HepG2 (cell line): Measurements from ENCODE around the gene RNF126. TPM values are rescaled to one million over a fixed set of nuclear protein-coding genes. Genes with fewer than 3 reads are reported as not detected.

Experiments
- ETV6 ChIP-seq: sonication (generic); formaldehyde crosslinking; conservative IDR thresholded peaks from 2 replicates; pipeline ENCODE4 v1.4.0; 2020; ENCODE audit warnings: missing genetic modification reagents
- MIER3 ChIP-seq: IDR thresholded peaks from 2 replicates; pipeline ENCODE4 v1.6.1; 2016; ENCODE audit warnings: missing compliant biosample characterization, borderline replicate concordance
- MLLT10 ChIP-seq: sonication (generic); formaldehyde crosslinking; IDR thresholded peaks from 2 replicates; pipeline ENCODE4 v1.4.0; 2020; ENCODE audit warnings: missing genetic modification reagents
- NR2F2 ChIP-seq: IDR thresholded peaks from 2 replicates; pipeline ENCODE4 v1.6.1; 2012; ENCODE audit warnings: low read depth, inconsistent platforms, borderline replicate concordance
- PPARG ChIP-seq: conservative IDR thresholded peaks from 2 replicates; pipeline ENCODE4 v1.6.1; 2016; ENCODE audit warnings: missing biosample characterization, missing genetic modification reagents
- RBM39 ChIP-seq: fragments of 200-400 bp; formaldehyde crosslinking; IDR thresholded peaks from one replicate; pipeline ENCODE4 v1.6.1; 2018; ENCODE audit warnings: antibody characterized with exemption, mild to moderate bottlenecking, low read depth, low read length; ENCODE audit not compliant: poor library complexity, severe bottlenecking
- RCOR2 ChIP-seq: IDR thresholded peaks from 2 replicates; pipeline ENCODE4 v1.6.1; 2016; ENCODE audit warnings: missing biosample characterization, missing genetic modification reagents
- TEAD3 ChIP-seq: optimal IDR thresholded peaks from 2 replicates; pipeline ENCODE3; 2016; ENCODE audit warnings: borderline replicate concordance
- ZBTB20 ChIP-seq: sonication (generic); formaldehyde crosslinking; IDR thresholded peaks from 2 replicates; pipeline ENCODE4 v1.8.1; 2023; ENCODE audit warnings: missing genetic modification reagents, low read depth, mild to moderate bottlenecking, borderline replicate concordance
- ZMYM2 ChIP-seq: sonication (generic); formaldehyde crosslinking; IDR thresholded peaks from 2 replicates; pipeline ENCODE4 v1.8.0; 2022; ENCODE audit warnings: mild to moderate bottlenecking, missing genetic modification reagents
- ZNF124 ChIP-seq: sonication (generic); formaldehyde crosslinking; IDR thresholded peaks from 2 replicates; pipeline ENCODE4 v1.4.0; 2020; ENCODE audit warnings: missing genetic modification reagents
- ZNF460 ChIP-seq: sonication (generic); formaldehyde crosslinking; IDR thresholded peaks from 2 replicates; pipeline ENCODE4 v1.5.1; 2020; ENCODE audit warnings: missing genetic modification reagents, mild to moderate bottlenecking, borderline replicate concordance
- ZNF562 ChIP-seq: sonication (generic); formaldehyde crosslinking; IDR thresholded peaks from 2 replicates; pipeline ENCODE4 v1.8.0; 2022; ENCODE audit warnings: missing genetic modification reagents, borderline replicate concordance
- ZNF704 ChIP-seq: sonication (generic); formaldehyde crosslinking; IDR thresholded peaks from 2 replicates; pipeline ENCODE4 v1.8.1; 2023; ENCODE audit warnings: mild to moderate bottlenecking, inconsistent platforms, moderate library complexity, missing genetic modification reagents, borderline replicate concordance
- polyA plus RNA-seq, 8 experiments: library from polyadenylated mRNA; depleted of rRNA in 3 of 8; stranded (reverse) in 7 of 8; unstranded in 1 of 8; fragments of >200 nt; fragmentation: Illumina TruSeq in 4 of 8; extraction: Trizol in 4 of 8; gene quantifications; 2 replicates each; pipeline versions ENCODE4 v1.2.1 to v1.2.3, GENCODE V29; 2011 to 2016; ENCODE audit warnings: low read depth in 4 of 8, missing spikeins in 1 of 8, mixed read lengths in 1 of 8; ENCODE audit not compliant: insufficient read depth in 1 of 8
- total RNA-seq, 5 experiments: library from RNA; depleted of rRNA; stranded (reverse); fragments of >200 nt; fragmentation: Illumina TruSeq; extraction: Trizol; gene quantifications; 2 replicates each; pipeline ENCODE4 v1.2.3, GENCODE V29; 2016; ENCODE audit warnings: low read depth in 1 of 5
- TF ChIP-seq, protein P1 (sequence below): sonication (generic); formaldehyde crosslinking; IDR thresholded peaks from 2 replicates; pipeline ENCODE4 v1.4.0; 2020; ENCODE audit warnings: missing genetic modification reagents
- TF ChIP-seq, protein P2 (sequence below): sonication (generic); formaldehyde crosslinking; IDR thresholded peaks from 2 replicates; pipeline ENCODE4 v1.8.0; 2022; ENCODE audit warnings: missing genetic modification reagents, mild to moderate bottlenecking, borderline replicate concordance
- TF ChIP-seq, protein P3 (sequence below): sonication (generic); formaldehyde crosslinking; IDR thresholded peaks from 2 replicates; pipeline ENCODE4 v1.5.0; 2020; ENCODE audit warnings: missing genetic modification reagents
- TF ChIP-seq, protein P4 (sequence below): sonication (generic); formaldehyde crosslinking; IDR thresholded peaks from 2 replicates; pipeline ENCODE4 v1.4.0; 2020; ENCODE audit warnings: missing genetic modification reagents
- TF ChIP-seq, protein P5 (sequence below): IDR thresholded peaks from 2 replicates; pipeline ENCODE4 v1.6.1; 2016; ENCODE audit warnings: missing compliant biosample characterization, missing genetic modification reagents, borderline replicate concordance

The RNF126 gene
- total and polyA plus RNA-seq, 2 of the 13 experiments (the other 11 are each of a cell fraction or from before 2014, with no cell fraction given): 23.2 to 34.0 TPM

DNA sequence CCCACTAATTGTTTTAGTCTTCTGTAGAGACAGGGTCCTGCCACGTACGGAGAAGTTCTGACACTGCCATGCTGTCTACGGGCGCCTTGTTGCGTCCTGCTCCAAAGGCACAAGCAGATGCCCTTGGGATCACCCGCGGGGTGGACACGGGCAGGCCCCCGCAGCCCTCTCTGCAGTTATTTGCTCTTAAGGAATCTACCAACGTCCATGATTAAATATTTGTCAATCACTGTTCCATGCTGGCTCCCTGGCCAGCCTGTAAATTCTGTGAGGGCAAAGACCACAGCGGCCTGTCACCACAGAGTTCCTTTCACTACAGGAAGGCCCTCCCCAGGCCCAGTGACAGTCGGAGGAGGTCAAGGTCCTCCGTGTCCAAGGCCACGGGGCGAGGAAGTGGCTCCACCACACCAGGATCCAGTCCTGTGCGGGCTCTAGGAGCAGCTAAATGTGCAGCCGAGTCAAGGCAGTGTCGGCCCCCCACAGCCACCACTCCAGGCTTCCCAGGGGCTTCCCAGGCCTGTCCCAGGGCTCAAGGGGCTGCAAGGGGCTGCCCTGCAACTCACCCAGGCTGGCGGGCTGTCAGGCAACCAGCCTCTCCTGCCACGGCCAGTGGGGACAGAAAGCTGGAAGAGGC is 2.1 kb downstream of the RNF126 start (continued):
- TF ChIP-seq, protein P1, sequence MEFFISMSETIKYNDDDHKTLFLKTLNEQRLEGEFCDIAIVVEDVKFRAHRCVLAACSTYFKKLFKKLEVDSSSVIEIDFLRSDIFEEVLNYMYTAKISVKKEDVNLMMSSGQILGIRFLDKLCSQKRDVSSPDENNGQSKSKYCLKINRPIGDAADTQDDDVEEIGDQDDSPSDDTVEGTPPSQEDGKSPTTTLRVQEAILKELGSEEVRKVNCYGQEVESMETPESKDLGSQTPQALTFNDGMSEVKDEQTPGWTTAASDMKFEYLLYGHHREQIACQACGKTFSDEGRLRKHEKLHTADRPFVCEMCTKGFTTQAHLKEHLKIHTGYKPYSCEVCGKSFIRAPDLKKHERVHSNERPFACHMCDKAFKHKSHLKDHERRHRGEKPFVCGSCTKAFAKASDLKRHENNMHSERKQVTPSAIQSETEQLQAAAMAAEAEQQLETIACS (CRISPR knock-in tag): no peak
- TF ChIP-seq, protein P2, sequence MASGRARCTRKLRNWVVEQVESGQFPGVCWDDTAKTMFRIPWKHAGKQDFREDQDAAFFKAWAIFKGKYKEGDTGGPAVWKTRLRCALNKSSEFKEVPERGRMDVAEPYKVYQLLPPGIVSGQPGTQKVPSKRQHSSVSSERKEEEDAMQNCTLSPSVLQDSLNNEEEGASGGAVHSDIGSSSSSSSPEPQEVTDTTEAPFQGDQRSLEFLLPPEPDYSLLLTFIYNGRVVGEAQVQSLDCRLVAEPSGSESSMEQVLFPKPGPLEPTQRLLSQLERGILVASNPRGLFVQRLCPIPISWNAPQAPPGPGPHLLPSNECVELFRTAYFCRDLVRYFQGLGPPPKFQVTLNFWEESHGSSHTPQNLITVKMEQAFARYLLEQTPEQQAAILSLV (CRISPR knock-in tag): no peak
- peak; percentile 59; the same call in 1 of the 2 replicates for TF ChIP-seq RCOR2 (CRISPR knock-in tag)
- TF ChIP-seq ZMYM2 (CRISPR knock-in tag): peak; percentile 88
- no peak for TF ChIP-seq ZNF460 (CRISPR knock-in tag)
- peak; percentile 73 for TF ChIP-seq PPARG (CRISPR knock-in tag)
- peak; percentile 79; the same call in 1 of the 2 replicates for TF ChIP-seq ZBTB20
- TF ChIP-seq RBM39: no peak
- TF ChIP-seq, protein P3, sequence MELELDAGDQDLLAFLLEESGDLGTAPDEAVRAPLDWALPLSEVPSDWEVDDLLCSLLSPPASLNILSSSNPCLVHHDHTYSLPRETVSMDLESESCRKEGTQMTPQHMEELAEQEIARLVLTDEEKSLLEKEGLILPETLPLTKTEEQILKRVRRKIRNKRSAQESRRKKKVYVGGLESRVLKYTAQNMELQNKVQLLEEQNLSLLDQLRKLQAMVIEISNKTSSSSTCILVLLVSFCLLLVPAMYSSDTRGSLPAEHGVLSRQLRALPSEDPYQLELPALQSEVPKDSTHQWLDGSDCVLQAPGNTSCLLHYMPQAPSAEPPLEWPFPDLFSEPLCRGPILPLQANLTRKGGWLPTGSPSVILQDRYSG (CRISPR knock-in tag): 0 out of 2 replicates have a peak, but pooled peaks have one; percentile 37
- TF ChIP-seq, protein P4, sequence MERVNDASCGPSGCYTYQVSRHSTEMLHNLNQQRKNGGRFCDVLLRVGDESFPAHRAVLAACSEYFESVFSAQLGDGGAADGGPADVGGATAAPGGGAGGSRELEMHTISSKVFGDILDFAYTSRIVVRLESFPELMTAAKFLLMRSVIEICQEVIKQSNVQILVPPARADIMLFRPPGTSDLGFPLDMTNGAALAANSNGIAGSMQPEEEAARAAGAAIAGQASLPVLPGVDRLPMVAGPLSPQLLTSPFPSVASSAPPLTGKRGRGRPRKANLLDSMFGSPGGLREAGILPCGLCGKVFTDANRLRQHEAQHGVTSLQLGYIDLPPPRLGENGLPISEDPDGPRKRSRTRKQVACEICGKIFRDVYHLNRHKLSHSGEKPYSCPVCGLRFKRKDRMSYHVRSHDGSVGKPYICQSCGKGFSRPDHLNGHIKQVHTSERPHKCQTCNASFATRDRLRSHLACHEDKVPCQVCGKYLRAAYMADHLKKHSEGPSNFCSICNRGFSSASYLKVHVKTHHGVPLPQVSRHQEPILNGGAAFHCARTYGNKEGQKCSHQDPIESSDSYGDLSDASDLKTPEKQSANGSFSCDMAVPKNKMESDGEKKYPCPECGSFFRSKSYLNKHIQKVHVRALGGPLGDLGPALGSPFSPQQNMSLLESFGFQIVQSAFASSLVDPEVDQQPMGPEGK (CRISPR knock-in tag): peak; percentile 92
- TF ChIP-seq ZNF124 (CRISPR knock-in tag): peak; percentile 88
- 0 out of 2 replicates have a peak, but pooled peaks have one; percentile 63 for TF ChIP-seq NR2F2
- 0 out of 2 replicates have a peak, but pooled peaks have one; percentile 38 for TF ChIP-seq MLLT10 (CRISPR knock-in tag)
- TF ChIP-seq, protein P5, sequence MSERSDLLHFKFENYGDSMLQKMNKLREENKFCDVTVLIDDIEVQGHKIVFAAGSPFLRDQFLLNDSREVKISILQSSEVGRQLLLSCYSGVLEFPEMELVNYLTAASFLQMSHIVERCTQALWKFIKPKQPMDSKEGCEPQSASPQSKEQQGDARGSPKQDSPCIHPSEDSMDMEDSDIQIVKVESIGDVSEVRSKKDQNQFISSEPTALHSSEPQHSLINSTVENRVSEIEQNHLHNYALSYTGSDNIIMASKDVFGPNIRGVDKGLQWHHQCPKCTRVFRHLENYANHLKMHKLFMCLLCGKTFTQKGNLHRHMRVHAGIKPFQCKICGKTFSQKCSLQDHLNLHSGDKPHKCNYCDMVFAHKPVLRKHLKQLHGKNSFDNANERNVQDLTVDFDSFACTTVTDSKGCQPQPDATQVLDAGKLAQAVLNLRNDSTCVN (CRISPR knock-in tag): no peak; the same call in 1 of the 2 replicates
- no peak for TF ChIP-seq ZNF562 (CRISPR knock-in tag)
- TF ChIP-seq ZNF704 (CRISPR knock-in tag): no peak
- TF ChIP-seq MIER3 (CRISPR knock-in tag): peak; percentile 72; the same call in 1 of the 2 replicates
- TF ChIP-seq TEAD3: peak; percentile 83
- peak; percentile 58 for TF ChIP-seq ETV6 (CRISPR knock-in tag)
